RWPE2 (cell line): ENCODE data around the gene MGLL.

ENCODE experiments used
- ATAC-seq: fragments of 200-7000 bp; cut with Tn5 transposase; 3 replicates; pipeline ENCODE4 v1.9.1; 2021; ENCODE audit warnings: low read depth
- DNase-seq: peaks from one replicate; pipeline ENCODE4 v3.0.0-alpha.2; 2020; ENCODE audit warnings: low spot score
- H3K27ac ChIP-seq: fragments of 450-650 bp; 2 replicates; pipeline ENCODE4 v1.5.1; 2017; ENCODE audit warnings: mild to moderate bottlenecking; ENCODE audit not compliant: poor library complexity, severe bottlenecking
- H3K27me3 ChIP-seq: fragments of 250-450 bp; sonication (Bioruptor Pico); 2 replicates; pipeline ENCODE4 v1.5.1; 2021; ENCODE audit warnings: mild to moderate bottlenecking, moderate library complexity; ENCODE audit not compliant: insufficient read depth, poor library complexity, severe bottlenecking
- H3K36me3 ChIP-seq: fragments of 250-450 bp; sonication (Bioruptor Pico); 2 replicates; pipeline ENCODE4 v1.5.1; 2020; ENCODE audit warnings: low read depth, mild to moderate bottlenecking, moderate library complexity
- H3K4me1 ChIP-seq: fragments of 250-450 bp; sonication (Bioruptor Pico); 2 replicates; pipeline ENCODE4 v1.5.1; 2021; ENCODE audit warnings: mild to moderate bottlenecking, moderate library complexity; ENCODE audit not compliant: insufficient read depth, poor library complexity, severe bottlenecking
- H3K4me3 ChIP-seq: fragments of 250-450 bp; sonication (Bioruptor Pico); 2 replicates; pipeline ENCODE4 v1.5.1; 2021; ENCODE audit warnings: mild to moderate bottlenecking, moderate library complexity; ENCODE audit not compliant: severe bottlenecking
- H3K9me3 ChIP-seq: fragments of 250-450 bp; sonication (Bioruptor Pico); 2 replicates; pipeline ENCODE4 v1.5.1; 2021; ENCODE audit warnings: mild to moderate bottlenecking, moderate library complexity; ENCODE audit not compliant: severe bottlenecking
- CTCF ChIP-seq: fragments of 450-650 bp; IDR thresholded peaks from one replicate; pipeline ENCODE4 v1.5.1; 2017; ENCODE audit warnings: mild to moderate bottlenecking, moderate library complexity; ENCODE audit not compliant: poor library complexity, severe bottlenecking

The MGLL gene

GRCh38 chr3:127764301-127764700 lies 58.0 kb downstream of the MGLL start:
- H3K36me3 ChIP-seq: no peaks in the 10 kb centered on the region
- H3K27me3 ChIP-seq: no peaks in the 10 kb centered on the region
- no peak for TF ChIP-seq CTCF
- H3K4me1 ChIP-seq: peaks cover 21% of the 10 kb centered on the region
- DNase-seq: no peak
- ATAC-seq: no peak
- peaks cover 3% of the 10 kb centered on the region for H3K9me3 ChIP-seq
- no peak overlapping the region for H3K27ac ChIP-seq
- no peak overlapping the region for H3K4me3 ChIP-seq

GRCh38 chr3:127763816-127764215 lies 58.5 kb downstream of the MGLL start:
- ATAC-seq (no peak), DNase-seq (no peak)
- Histone ChIP-seq H3K4me3 (no peak overlapping the region), H3K27ac (no peak overlapping the region), H3K9me3 (peaks cover 3% of the 10 kb centered on the region), H3K27me3 (no peaks in the 10 kb centered on the region), H3K36me3 (no peaks in the 10 kb centered on the region), H3K4me1 (peaks cover 16% of the 10 kb centered on the region)
- TF ChIP-seq CTCF: no peak

GRCh38 chr3:127763337-127763736 lies 59.0 kb downstream of the MGLL start:
- Histone ChIP-seq H3K27me3 (no peaks in the 10 kb centered on the region), H3K4me3 (no peak overlapping the region), H3K4me1 (peaks cover 13% of the 10 kb centered on the region), H3K27ac (no peak overlapping the region), H3K36me3 (no peaks in the 10 kb centered on the region), H3K9me3 (peaks cover 3% of the 10 kb centered on the region)
- ATAC-seq: no peak
- no peak for DNase-seq
- no peak for TF ChIP-seq CTCF

GRCh38 chr3:127762787-127763105 lies 59.6 kb downstream of the MGLL start:
- no peak overlapping the region for H3K4me3 ChIP-seq
- TF ChIP-seq CTCF: no peak
- H3K36me3 ChIP-seq: no peaks in the 10 kb centered on the region
- no peak overlapping the region for H3K27ac ChIP-seq
- H3K9me3 ChIP-seq: no peaks in the 10 kb centered on the region
- no peak for DNase-seq
- peaks cover 7% of the 10 kb centered on the region for H3K4me1 ChIP-seq
- ATAC-seq: no peak
- H3K27me3 ChIP-seq: no peaks in the 10 kb centered on the region

- Histone ChIP-seq H3K27ac (no peak overlapping the region), H3K27me3 (no peaks in the 10 kb centered on the region), H3K9me3 (no peaks in the 10 kb centered on the region), H3K36me3 (no peaks in the 10 kb centered on the region), H3K4me3 (no peak overlapping the region), H3K4me1 (peaks cover 3% of the 10 kb centered on the region)
- no peak for TF ChIP-seq CTCF
- DNase-seq (no peak), ATAC-seq (no peak)
Measured at GRCh38 chr3:127762077-127762786, 60.1 kb downstream of the MGLL start.
